Measurements from ENCODE around the gene PAX5. TPM values are rescaled to one million over a fixed set of nuclear protein-coding genes. Genes with fewer than 3 reads are reported as not detected.

Gene PAX5
- total RNA-seq, 4 donors from 2014 or later, result not detected

GRCh38 chr9:36797471-36798220, 236.4 kb downstream of the PAX5 start:
- peaks cover 0 to 12% (median 0%) of the 10 kb centered on the region in 4 donors for H3K4me1 ChIP-seq
- no peaks in the 10 kb centered on the region for H3K27me3 ChIP-seq
- no peak for DNase-seq (ENCODE audit: low spot score in 2 of 2)
- WGBS, 2 donors, result 81 to 84% methylated on average over 17 of the region's 17 CpGs
- no peaks in the 10 kb centered on the region for H3K36me3 ChIP-seq
- no peak overlapping the region for H3K4me3 ChIP-seq
- TF ChIP-seq, protein P1, sequence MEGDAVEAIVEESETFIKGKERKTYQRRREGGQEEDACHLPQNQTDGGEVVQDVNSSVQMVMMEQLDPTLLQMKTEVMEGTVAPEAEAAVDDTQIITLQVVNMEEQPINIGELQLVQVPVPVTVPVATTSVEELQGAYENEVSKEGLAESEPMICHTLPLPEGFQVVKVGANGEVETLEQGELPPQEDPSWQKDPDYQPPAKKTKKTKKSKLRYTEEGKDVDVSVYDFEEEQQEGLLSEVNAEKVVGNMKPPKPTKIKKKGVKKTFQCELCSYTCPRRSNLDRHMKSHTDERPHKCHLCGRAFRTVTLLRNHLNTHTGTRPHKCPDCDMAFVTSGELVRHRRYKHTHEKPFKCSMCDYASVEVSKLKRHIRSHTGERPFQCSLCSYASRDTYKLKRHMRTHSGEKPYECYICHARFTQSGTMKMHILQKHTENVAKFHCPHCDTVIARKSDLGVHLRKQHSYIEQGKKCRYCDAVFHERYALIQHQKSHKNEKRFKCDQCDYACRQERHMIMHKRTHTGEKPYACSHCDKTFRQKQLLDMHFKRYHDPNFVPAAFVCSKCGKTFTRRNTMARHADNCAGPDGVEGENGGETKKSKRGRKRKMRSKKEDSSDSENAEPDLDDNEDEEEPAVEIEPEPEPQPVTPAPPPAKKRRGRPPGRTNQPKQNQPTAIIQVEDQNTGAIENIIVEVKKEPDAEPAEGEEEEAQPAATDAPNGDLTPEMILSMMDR (IDR thresholded peaks at IDR 0.05), result no peak
- no peak for TF ChIP-seq POLR2A (IDR thresholded peaks at IDR 0.05)
- TF ChIP-seq EP300 (IDR thresholded peaks at IDR 0.05), result no peak
- peaks cover 0 to 17% (median 0%) of the 10 kb centered on the region in 4 donors for H3K9me3 ChIP-seq
- H3K27ac ChIP-seq, result no peak overlapping the region

GRCh38 chr9:36796671-36797419, 237.2 kb downstream of the PAX5 start:
- WGBS, 2 donors, result 72 to 73% methylated on average over 5 of the region's 5 CpGs
- H3K4me1 ChIP-seq, result peaks cover 0 to 4% (median 0%) of the 10 kb centered on the region in 4 donors
- no peaks in the 10 kb centered on the region for H3K27me3 ChIP-seq
- no peak for DNase-seq (ENCODE audit: low spot score in 2 of 2)
- no peaks in the 10 kb centered on the region for H3K36me3 ChIP-seq
- no peak overlapping the region for H3K4me3 ChIP-seq
- no peak for TF ChIP-seq POLR2A (IDR thresholded peaks at IDR 0.05)
- no peak overlapping the region for H3K27ac ChIP-seq
- H3K9me3 ChIP-seq, result peaks cover 0 to 17% (median 0%) of the 10 kb centered on the region in 4 donors

- Histone ChIP-seq H3K4me1 (no peaks in the 10 kb centered on the region), H3K27ac (no peak overlapping the region), H3K27me3 (no peaks in the 10 kb centered on the region), H3K9me3 (peaks cover 0 to 17% (median 0%) of the 10 kb centered on the region in 4 donors), H3K4me3 (no peak overlapping the region), H3K36me3 (no peaks in the 10 kb centered on the region)
- no peak for DNase-seq (ENCODE audit: low spot score in 2 of 2)
- 62 to 71% methylated on average over 5 of the region's 5 CpGs for WGBS, 2 donors
- TF ChIP-seq EP300 (IDR thresholded peaks at IDR 0.05) (no peak), POLR2A (IDR thresholded peaks at IDR 0.05) (no peak)
- TF ChIP-seq, protein P1 (IDR thresholded peaks at IDR 0.05), result no peak
Measured at GRCh38 chr9:36794461-36794860, 239.6 kb downstream of the PAX5 start.

GRCh38 chr9:36793277-36793676, 240.8 kb downstream of the PAX5 start:
- H3K4me3 ChIP-seq, result no peak overlapping the region
- H3K36me3 ChIP-seq, result no peaks in the 10 kb centered on the region
- peaks cover 0 to 17% (median 0%) of the 10 kb centered on the region in 4 donors for H3K9me3 ChIP-seq
- no peaks in the 10 kb centered on the region for H3K4me1 ChIP-seq
- TF ChIP-seq POLR2A (IDR thresholded peaks at IDR 0.05), result no peak
- TF ChIP-seq EP300 (IDR thresholded peaks at IDR 0.05), result no peak
- TF ChIP-seq, protein P1 (IDR thresholded peaks at IDR 0.05), result no peak
- WGBS, 2 donors, result 71 to 74% methylated on average over 2 of the region's 2 CpGs
- no peaks in the 10 kb centered on the region for H3K27me3 ChIP-seq
- no peak for DNase-seq (ENCODE audit: low spot score in 2 of 2)
- H3K27ac ChIP-seq, result no peak overlapping the region

DNA sequence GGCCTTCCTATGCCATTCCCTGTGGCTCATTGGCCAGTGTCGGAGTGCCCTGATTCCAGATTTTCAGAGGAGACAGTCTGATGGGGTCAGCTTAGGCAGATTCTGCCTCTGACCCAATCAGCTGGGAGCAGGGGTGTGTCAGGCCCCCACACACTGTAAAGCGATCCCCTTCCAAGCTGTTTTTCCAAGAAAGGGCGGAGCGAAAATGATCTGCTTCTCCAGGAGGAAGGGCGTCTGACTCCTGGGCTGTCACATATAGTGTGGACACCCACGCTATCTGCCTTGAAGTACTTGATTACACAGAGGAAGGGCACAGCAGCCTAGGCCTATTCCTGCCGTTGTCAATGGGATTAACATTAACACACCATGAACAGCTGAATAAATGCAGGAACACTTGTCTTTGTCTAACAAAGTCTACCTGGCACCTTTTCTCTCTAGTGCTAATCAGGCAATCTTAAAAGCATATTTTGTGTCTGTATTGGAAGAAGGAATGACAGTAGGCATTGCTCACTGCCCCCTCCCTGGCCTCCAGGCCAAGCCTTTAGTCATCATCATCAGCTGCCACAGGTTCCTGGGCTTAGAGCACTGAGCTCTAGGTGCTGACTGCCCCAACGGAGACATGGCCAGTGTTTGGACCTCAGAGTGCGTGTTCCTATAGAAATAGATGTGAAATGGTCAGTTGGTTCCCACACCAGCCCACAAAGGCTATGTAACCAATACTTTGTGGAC, 242.7 kb downstream of the PAX5 start:
- no peak for TF ChIP-seq EP300 (IDR thresholded peaks at IDR 0.05)
- TF ChIP-seq, protein P1 (IDR thresholded peaks at IDR 0.05), result no peak
- no peak for TF ChIP-seq POLR2A (IDR thresholded peaks at IDR 0.05)
- Histone ChIP-seq H3K4me1 (no peaks in the 10 kb centered on the region), H3K9me3 (peaks cover 0 to 17% (median 0%) of the 10 kb centered on the region in 4 donors), H3K36me3 (no peaks in the 10 kb centered on the region), H3K27ac (no peak overlapping the region), H3K27me3 (no peaks in the 10 kb centered on the region), H3K4me3 (no peak overlapping the region)
- 56 to 77% methylated on average over 9 of the region's 9 CpGs for WGBS, 2 donors
- DNase-seq (ENCODE audit: low spot score in 2 of 2), result no peak
